Nephron (organoid): ENCODE measurements around the gene IGF2BP2.

ENCODE experiments used
- H3K27ac Mint-ChIP-seq, 3 experiments: 2 replicates each; pipeline ENCODE4 v1.8.0; 2020; ENCODE audit warnings: mixed read lengths in 3 of 3, mild to moderate bottlenecking in 2 of 3, moderate library complexity in 1 of 3
- H3K27me3 Mint-ChIP-seq: 2 replicates; pipeline ENCODE4 v1.8.0; 2021; ENCODE audit warnings: low read depth, mild to moderate bottlenecking, moderate library complexity, mixed read lengths
- H3K36me3 Mint-ChIP-seq: 2 replicates; pipeline ENCODE4 v1.8.0; 2020; ENCODE audit warnings: low read depth, mixed read lengths
- H3K4me1 Mint-ChIP-seq: 2 replicates; pipeline ENCODE4 v1.8.0; 2020; ENCODE audit warnings: mixed read lengths
- H3K4me3 Mint-ChIP-seq, 3 experiments: 2 replicates each; pipeline ENCODE4 v1.8.0; 2020; ENCODE audit warnings: mild to moderate bottlenecking in 3 of 3, mixed read lengths in 3 of 3, moderate library complexity in 2 of 3
- H3K9me3 Mint-ChIP-seq: 2 replicates; pipeline ENCODE4 v1.8.0; 2020; ENCODE audit warnings: mixed read lengths
- TF ChIP-seq, protein P1 (sequence below), 3 experiments: fragments of 200-600 bp; sonication (generic); IDR thresholded peaks; one replicate each; pipeline ENCODE4 v1.5.0; 2021; ENCODE audit warnings: antibody characterized with exemption in 3 of 3; ENCODE audit not compliant: unreplicated experiment in 3 of 3

The IGF2BP2 gene

DNA sequence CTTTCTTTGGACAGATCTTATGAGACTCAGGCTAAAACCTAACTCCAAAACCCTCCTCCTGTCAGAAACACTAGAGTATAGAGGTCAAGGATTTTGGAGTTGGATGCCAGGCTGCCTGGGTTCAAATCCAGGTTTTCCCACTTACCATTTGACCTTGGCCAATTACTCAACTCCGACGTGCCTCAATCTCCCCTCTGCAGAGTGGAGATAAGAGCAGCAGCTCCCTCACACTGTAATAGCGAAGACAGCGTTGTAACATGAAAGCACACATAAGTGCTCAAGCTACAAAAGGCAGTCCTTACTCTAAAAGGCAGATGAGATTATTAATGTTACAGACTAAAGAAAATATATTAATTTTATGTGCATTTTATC is 90.1 kb downstream of the IGF2BP2 start:
- Mint-ChIP-seq H3K36me3 (peaks cover 9% of the 10 kb centered on the region), H3K4me1 (peaks cover 56% of the 10 kb centered on the region), H3K9me3 (no peaks in the 10 kb centered on the region), H3K4me3 (no peak overlapping the region), H3K27me3 (no peaks in the 10 kb centered on the region), H3K27ac (peak overlapping the region in 2 of 3 experiments; percentile 16 to 57)
- TF ChIP-seq, protein P1, sequence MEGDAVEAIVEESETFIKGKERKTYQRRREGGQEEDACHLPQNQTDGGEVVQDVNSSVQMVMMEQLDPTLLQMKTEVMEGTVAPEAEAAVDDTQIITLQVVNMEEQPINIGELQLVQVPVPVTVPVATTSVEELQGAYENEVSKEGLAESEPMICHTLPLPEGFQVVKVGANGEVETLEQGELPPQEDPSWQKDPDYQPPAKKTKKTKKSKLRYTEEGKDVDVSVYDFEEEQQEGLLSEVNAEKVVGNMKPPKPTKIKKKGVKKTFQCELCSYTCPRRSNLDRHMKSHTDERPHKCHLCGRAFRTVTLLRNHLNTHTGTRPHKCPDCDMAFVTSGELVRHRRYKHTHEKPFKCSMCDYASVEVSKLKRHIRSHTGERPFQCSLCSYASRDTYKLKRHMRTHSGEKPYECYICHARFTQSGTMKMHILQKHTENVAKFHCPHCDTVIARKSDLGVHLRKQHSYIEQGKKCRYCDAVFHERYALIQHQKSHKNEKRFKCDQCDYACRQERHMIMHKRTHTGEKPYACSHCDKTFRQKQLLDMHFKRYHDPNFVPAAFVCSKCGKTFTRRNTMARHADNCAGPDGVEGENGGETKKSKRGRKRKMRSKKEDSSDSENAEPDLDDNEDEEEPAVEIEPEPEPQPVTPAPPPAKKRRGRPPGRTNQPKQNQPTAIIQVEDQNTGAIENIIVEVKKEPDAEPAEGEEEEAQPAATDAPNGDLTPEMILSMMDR (IDR thresholded peaks at IDR 0.05; ENCODE audit: unreplicated experiment in 3 of 3): no peak

DNA sequence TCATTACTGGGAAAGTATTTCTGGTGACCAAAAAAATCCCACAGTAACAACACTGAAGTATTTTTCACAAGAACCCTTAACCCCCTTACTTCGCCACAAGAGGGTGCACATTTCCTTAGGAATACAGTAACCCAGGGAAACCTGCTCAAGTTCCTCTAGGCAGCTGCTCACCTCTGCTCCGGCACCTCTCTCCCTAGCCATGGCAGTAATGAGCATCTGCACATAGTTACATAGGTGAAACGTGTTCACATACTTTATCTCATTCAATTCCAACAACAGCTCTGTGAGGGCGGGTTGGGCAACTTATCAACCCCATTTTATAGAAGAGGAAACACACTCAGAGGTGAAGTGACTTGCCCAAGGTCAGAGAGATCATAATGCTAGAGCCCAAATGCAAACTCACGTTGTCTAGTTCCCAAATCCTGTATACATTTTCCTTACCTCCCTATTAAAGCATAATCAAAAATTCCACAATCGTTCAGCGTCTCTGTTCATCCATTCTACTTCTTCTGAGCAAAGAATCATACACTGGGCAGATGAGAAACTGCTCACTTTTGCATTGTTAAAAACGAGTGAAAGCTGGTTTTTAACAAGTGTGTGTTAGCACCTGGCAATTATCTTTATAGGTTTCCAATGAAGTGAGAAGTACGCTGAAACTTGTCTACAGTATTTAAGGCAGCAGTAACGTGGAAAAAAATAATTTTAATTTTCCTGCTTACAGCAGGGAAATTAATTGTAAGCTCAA is 90.7 kb downstream of the IGF2BP2 start:
- H3K27ac Mint-ChIP-seq: peak overlapping the region in 2 of 3 experiments; percentile 40 to 50
- H3K36me3 Mint-ChIP-seq: peaks cover 9% of the 10 kb centered on the region
- no peaks in the 10 kb centered on the region for H3K27me3 Mint-ChIP-seq
- no peaks in the 10 kb centered on the region for H3K9me3 Mint-ChIP-seq
- peaks cover 52% of the 10 kb centered on the region for H3K4me1 Mint-ChIP-seq
- TF ChIP-seq, protein P1 (IDR thresholded peaks at IDR 0.05; ENCODE audit: unreplicated experiment in 3 of 3): peak; percentile 39 to 56 (median 45)
- no peak overlapping the region for H3K4me3 Mint-ChIP-seq

DNA sequence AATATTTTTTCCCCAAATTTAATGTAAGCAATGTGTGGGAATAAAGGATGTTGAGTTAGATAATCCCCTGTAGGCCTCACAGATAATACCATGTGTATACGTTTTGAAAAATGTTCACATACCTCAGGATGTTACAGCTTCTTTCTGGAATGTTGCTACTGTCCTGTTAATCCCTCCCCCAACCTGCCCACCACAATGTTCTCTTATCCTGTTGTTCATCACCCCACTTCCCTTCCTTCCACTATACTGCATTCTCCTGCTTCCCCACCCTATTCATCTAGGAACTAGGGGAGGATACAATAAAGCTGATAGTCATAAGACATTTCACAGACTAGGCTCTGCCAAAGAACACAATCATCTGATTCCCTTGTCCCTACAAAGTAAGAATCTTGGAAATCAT is 92.1 kb downstream of the IGF2BP2 start:
- Mint-ChIP-seq H3K27me3 (no peaks in the 10 kb centered on the region), H3K27ac (peak overlapping the region; percentile 33 to 84 (median 58)), H3K36me3 (peaks cover 9% of the 10 kb centered on the region), H3K4me1 (peaks cover 40% of the 10 kb centered on the region), H3K4me3 (no peak overlapping the region), H3K9me3 (no peaks in the 10 kb centered on the region)
- TF ChIP-seq, protein P1 (IDR thresholded peaks at IDR 0.05; ENCODE audit: unreplicated experiment in 3 of 3): no peak

DNA sequence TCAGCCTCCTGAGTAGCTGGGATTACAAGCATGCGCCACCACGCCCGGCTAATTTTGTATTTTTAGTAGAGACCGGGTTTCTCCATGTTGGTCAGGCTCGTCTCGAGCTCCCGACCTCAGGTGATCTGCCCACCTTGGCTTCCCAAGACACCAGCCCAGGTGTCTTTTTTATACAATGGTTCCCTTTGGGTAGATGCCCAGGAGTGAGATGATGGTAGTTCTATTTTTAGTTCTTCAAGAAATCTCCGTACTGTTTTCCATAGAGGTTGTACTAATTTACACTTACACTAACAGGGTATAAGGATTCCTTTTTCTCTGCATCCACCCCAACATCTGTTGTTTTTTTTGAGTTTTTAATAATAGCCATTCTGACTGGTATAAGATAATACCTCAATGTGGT is 94.3 kb downstream of the IGF2BP2 start:
- Mint-ChIP-seq H3K4me1 (peaks cover 35% of the 10 kb centered on the region), H3K36me3 (peaks cover 17% of the 10 kb centered on the region), H3K4me3 (no peak overlapping the region), H3K27me3 (no peaks in the 10 kb centered on the region), H3K9me3 (no peaks in the 10 kb centered on the region), H3K27ac (no peak overlapping the region)
- TF ChIP-seq, protein P1 (IDR thresholded peaks at IDR 0.05; ENCODE audit: unreplicated experiment in 3 of 3): no peak

DNA sequence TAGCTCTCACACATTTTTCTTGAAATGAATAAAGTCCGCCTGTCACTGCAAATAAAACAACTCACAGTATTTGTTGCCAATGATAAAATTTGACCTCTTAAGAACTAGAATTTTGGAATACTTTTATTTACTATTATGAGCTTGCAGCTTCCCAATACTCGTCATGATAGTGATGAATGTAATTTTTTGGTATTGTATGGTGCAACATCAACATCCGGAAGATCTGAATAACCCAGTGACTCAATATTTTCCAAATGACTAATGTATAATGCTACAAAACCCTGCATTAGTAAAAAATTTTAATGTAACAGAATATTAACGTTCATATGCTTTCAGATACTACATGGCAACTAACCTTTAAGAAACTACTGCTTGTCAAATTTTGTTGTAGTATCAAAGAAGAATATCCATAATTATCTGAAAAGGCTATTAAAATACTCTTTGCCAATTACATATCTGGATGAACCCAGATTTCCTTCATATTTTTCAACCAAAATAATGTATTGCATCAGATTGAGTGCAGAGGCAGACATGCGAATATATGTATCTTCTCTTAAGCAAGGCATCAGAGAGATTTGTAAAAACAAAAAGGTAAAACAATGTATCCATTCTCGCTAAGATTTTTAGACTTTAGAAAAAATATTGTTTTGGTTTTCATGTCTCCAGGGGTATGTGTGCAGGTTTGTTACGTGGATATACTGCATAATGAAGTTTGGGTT is 95.3 kb downstream of the IGF2BP2 start:
- TF ChIP-seq, protein P1 (IDR thresholded peaks at IDR 0.05; ENCODE audit: unreplicated experiment in 3 of 3): no peak
- Mint-ChIP-seq H3K4me3 (no peak overlapping the region), H3K9me3 (peaks cover 4% of the 10 kb centered on the region), H3K27ac (no peak overlapping the region), H3K4me1 (peaks cover 39% of the 10 kb centered on the region), H3K36me3 (peaks cover 26% of the 10 kb centered on the region), H3K27me3 (no peaks in the 10 kb centered on the region)
